Left ventricle myocardium inferior (tissue), 1 donor: ENCODE results near the gene GSX2. TPM values are rescaled to one million over a fixed set of nuclear protein-coding genes. Genes with fewer than 3 reads are reported as not detected.

Source experiments
- DNase-seq: peaks from one replicate; pipeline ENCODE4 v3.0.0-alpha.2; 2020
- H3K27ac ChIP-seq: fragments of 200-600 bp; replicated peaks from 2 replicates; pipeline ENCODE4 v1.8.0; 2021
- H3K27me3 ChIP-seq: fragments of 200-600 bp; 2 replicates; pipeline ENCODE4 v1.8.0; 2021; ENCODE audit warnings: low read depth
- H3K36me3 ChIP-seq: fragments of 200-600 bp; 2 replicates; pipeline ENCODE4 v1.8.0; 2021
- H3K4me1 ChIP-seq: fragments of 200-600 bp; 2 replicates; pipeline ENCODE4 v1.8.0; 2021
- H3K4me3 ChIP-seq: fragments of 200-600 bp; 2 replicates; pipeline ENCODE4 v1.8.0; 2021; ENCODE audit warnings: mild to moderate bottlenecking, moderate library complexity
- H3K9me3 ChIP-seq: fragments of 200-600 bp; replicated peaks from 2 replicates; pipeline ENCODE4 v1.8.0; 2021
- CTCF ChIP-seq: fragments of 200-600 bp; IDR thresholded peaks from 2 replicates; pipeline ENCODE4 v1.8.0; 2021; ENCODE audit warnings: antibody characterized with exemption, mild to moderate bottlenecking, borderline replicate concordance
- intact Hi-C: fragments of 100-400 bp; cut with micrococcal nuclease; formaldehyde crosslinking; loops from one replicate; pipeline ENCODE4 v1.11.0; 2022
- total RNA-seq: library from RNA; stranded (reverse); fragmentation: NEBNext Ultra II Directional; extraction: Animal tissue kit (Norgen Biotek cat#: 25700); gene quantifications from one replicate; pipeline ENCODE4 v1.2.1, GENCODE V29; 2021
- donor health status: DM: no; HTN: yes; CAD: no; lungs with severe emphysema.

Gene GSX2
- total RNA-seq, 1 donor from 2014 or later = not detected

GRCh38 chr4:54100595-54101189 is 729 bp downstream of the GSX2 start:
- DNase-seq = no peak
- Histone ChIP-seq H3K27me3 (peaks cover 100% of the 10 kb centered on the region), H3K36me3 (no peaks in the 10 kb centered on the region), H3K27ac (no peak overlapping the region), H3K4me3 (peak overlapping the region; percentile 60), H3K9me3 (no peaks in the 10 kb centered on the region), H3K4me1 (peaks cover 47% of the 10 kb centered on the region)
- TF ChIP-seq CTCF = no peak
- intact Hi-C loops = no loop called here

- TF ChIP-seq CTCF = no peak
- intact Hi-C loops = no loop called here
- peaks cover 100% of the 10 kb centered on the region for H3K27me3 ChIP-seq
- H3K9me3 ChIP-seq = no peaks in the 10 kb centered on the region
- H3K4me3 ChIP-seq = peak overlapping the region; percentile 60
- no peak overlapping the region for H3K27ac ChIP-seq
- no peaks in the 10 kb centered on the region for H3K36me3 ChIP-seq
- peaks cover 47% of the 10 kb centered on the region for H3K4me1 ChIP-seq
- no peak for DNase-seq
Observed at GRCh38 chr4:54101190-54102041, 1.5 kb downstream of the GSX2 start.

GRCh38 chr4:54102531-54103106 is 2.7 kb downstream of the GSX2 start:
- H3K9me3 ChIP-seq = no peaks in the 10 kb centered on the region
- DNase-seq = no peak
- H3K4me1 ChIP-seq = peaks cover 47% of the 10 kb centered on the region
- H3K4me3 ChIP-seq = no peak overlapping the region
- peaks cover 100% of the 10 kb centered on the region for H3K27me3 ChIP-seq
- no peak overlapping the region for H3K27ac ChIP-seq
- no peak for TF ChIP-seq CTCF
- intact Hi-C loops = no loop called here
- no peaks in the 10 kb centered on the region for H3K36me3 ChIP-seq

- no peak for DNase-seq
- Histone ChIP-seq H3K27me3 (peaks cover 100% of the 10 kb centered on the region), H3K36me3 (no peaks in the 10 kb centered on the region), H3K4me3 (peak overlapping the region; percentile 56), H3K27ac (no peak overlapping the region), H3K9me3 (no peaks in the 10 kb centered on the region), H3K4me1 (peaks cover 49% of the 10 kb centered on the region)
- no peak for TF ChIP-seq CTCF
- intact Hi-C loops = no loop called here
Observed at GRCh38 chr4:54103190-54103574, 3.2 kb downstream of the GSX2 start.

GRCh38 chr4:54104907-54105306 is 4.9 kb downstream of the GSX2 start:
- Histone ChIP-seq H3K4me1 (peaks cover 54% of the 10 kb centered on the region), H3K36me3 (no peaks in the 10 kb centered on the region), H3K27me3 (peaks cover 100% of the 10 kb centered on the region), H3K9me3 (no peaks in the 10 kb centered on the region), H3K4me3 (no peak overlapping the region), H3K27ac (no peak overlapping the region)
- intact Hi-C loops = no loop called here
- no peak for DNase-seq
- no peak for TF ChIP-seq CTCF
